ENCODE measurements around the gene TTYH2.

DNA sequence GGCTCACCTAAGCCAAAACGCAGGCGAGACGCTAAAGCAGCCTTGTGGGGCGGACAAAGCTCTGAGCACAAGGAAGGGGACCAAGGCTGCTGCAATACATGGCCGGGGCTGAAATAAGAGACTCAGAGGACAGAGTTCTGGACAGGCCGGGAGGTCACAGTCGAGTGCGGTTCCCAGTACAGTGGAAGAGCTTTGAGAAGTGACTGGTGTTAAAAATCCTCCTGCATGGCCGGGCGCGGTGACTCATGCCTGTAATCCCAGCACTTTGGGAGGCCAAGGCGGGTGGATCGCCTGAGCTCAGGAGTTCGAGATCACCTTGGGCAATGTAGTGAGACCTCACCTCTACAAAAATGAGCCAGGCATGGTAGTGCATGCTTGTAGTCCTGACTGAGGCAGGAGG, 10.5 kb downstream of the TTYH2 start:
- TF ChIP-seq CTCF (IDR thresholded peaks at IDR 0.05), result no peak
- TF ChIP-seq POLR2A (IDR thresholded peaks at IDR 0.05), result no peak
